ENCODE measurements around the gene TNNC1.

DNA sequence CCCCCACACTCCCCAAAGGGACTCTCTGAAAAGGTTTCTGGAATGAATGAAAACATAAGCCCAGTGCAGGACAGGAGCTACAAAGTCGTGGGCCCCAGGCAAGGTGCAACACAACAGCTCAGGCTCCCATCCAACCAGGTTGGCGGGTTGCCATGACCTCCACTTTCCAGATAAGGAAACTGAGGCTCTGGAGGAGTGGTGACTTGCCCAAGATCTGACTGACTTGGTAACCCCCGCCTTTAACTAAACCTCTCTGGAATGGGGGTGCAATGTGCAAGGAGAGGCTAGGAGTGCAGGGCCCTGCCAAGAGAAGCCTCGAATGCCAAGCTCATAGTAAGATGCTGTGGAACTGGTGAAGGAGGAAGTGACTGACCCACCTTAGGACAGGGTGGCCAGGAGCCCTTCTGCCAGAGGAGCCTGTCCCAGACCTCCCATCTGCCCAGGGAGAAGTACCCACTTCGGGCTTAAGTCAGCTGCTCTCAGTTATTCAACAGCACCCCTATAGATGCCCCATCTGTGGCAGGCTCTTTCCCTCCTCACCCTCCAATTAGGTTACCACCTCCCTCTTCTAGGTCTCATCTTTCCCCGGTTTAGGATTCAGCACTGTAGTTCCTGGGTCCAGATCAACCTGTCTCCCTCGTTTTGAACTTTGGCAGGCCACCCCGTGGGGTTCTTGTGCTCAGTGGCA is 553 bp upstream of the TNNC1 start:
- no peak for TF ChIP-seq FOXM1 (IDR thresholded peaks at IDR 0.05; ENCODE audit: borderline replicate concordance)
- no peak for TF ChIP-seq FOXA1 (IDR thresholded peaks at IDR 0.05)
- TF ChIP-seq ELF4 (IDR thresholded peaks at IDR 0.05): no peak
- TF ChIP-seq FOXK2 (IDR thresholded peaks at IDR 0.05): no peak
- TF ChIP-seq SUZ12 (IDR thresholded peaks at IDR 0.05): no peak
- TF ChIP-seq HDGF (IDR thresholded peaks at IDR 0.05; ENCODE audit: borderline replicate concordance): no peak
- no peak for TF ChIP-seq ZNF384 (IDR thresholded peaks at IDR 0.05)
- TF ChIP-seq BHLHE40 (IDR thresholded peaks at IDR 0.05; ENCODE audit: borderline replicate concordance): no peak
- TF ChIP-seq SP1 (IDR thresholded peaks at IDR 0.05): no peak
- no peak for TF ChIP-seq CTBP1 (IDR thresholded peaks at IDR 0.05; ENCODE audit: borderline replicate concordance)
- TF ChIP-seq TARDBP (IDR thresholded peaks at IDR 0.05): no peak
- no peak for TF ChIP-seq NFRKB (IDR thresholded peaks at IDR 0.05)
